Endothelial cell of umbilical vein (primary cell): ENCODE measurements around the gene KCNAB2. TPM values are rescaled to one million over a fixed set of nuclear protein-coding genes. Genes with fewer than 3 reads are reported as not detected.

Experiments used
- BruUV-seq: library from RNA; stranded (reverse); fragments of 400-500 nt; replicated peaks from 2 replicates; lab custom pipeline; 2021; lab: Mats Ljungman, UMichigan
- CTCF ChIA-PET: fragments of 300-600, 350-600 bp; sonication (Branson Sonifier 250); formaldehyde crosslinking; loops from one replicate; lab custom pipeline; 2021; ENCODE audit warnings: antibody characterized with exemption, inconsistent platforms; lab: Charles Lee
- POLR2A ChIA-PET: fragments of 300-600, 350-600 bp; sonication (Branson Sonifier 250); formaldehyde crosslinking; loops from one replicate; lab custom pipeline; 2021; ENCODE audit warnings: antibody characterized with exemption, inconsistent platforms; lab: Charles Lee
- DNase-seq: peaks from one replicate; pipeline ENCODE4 v3.0.0-alpha.2; 2011; ENCODE audit warnings: low read depth, low spot score
- FAIRE-seq: peaks from 2 replicates; lab custom pipeline; 2011; peaks lifted over from hg19 to GRCh38; lab: Jason Lieb, UNC
- H2AFZ ChIP-seq: 2 replicates; pipeline ENCODE4 v1.6.0; 2012; ENCODE audit warnings: low read depth, low read length, control low read depth, inconsistent platforms
- H3K27ac ChIP-seq: 2 replicates; pipeline ENCODE4 v1.5.1; 2011; ENCODE audit warnings: low read depth, mild to moderate bottlenecking, control low read depth, low read length, moderate library complexity; ENCODE audit not compliant: insufficient read depth
- H3K27me3 ChIP-seq, 2 experiments: 2 replicates each; pipeline versions ENCODE4 v1.6.0 to v1.6.1; 2011; ENCODE audit warnings: low read length in 2 of 2, mixed read lengths in 1 of 2; ENCODE audit not compliant: control insufficient read depth in 2 of 2, insufficient read depth in 2 of 2
- H3K36me3 ChIP-seq, 2 experiments: 2 replicates in 1 of 2; 3 replicates in 1 of 2; pipeline ENCODE4 v1.5.1; 2011; ENCODE audit warnings: low read length in 2 of 2, mild to moderate bottlenecking in 1 of 2, moderate library complexity in 1 of 2; ENCODE audit not compliant: control insufficient read depth in 2 of 2, insufficient read depth in 2 of 2; ENCODE audit errors: extremely low read depth in 1 of 2
- H3K4me1 ChIP-seq: 3 replicates; pipeline ENCODE4 v1.5.1; 2011; ENCODE audit warnings: mild to moderate bottlenecking, low read length; ENCODE audit not compliant: control insufficient read depth, insufficient read depth; ENCODE audit errors: extremely low read depth
- H3K4me2 ChIP-seq: 2 replicates; pipeline ENCODE4 v1.6.1; 2011; ENCODE audit warnings: low read length, control low read depth, mixed read lengths; ENCODE audit not compliant: insufficient read depth
- H3K4me3 ChIP-seq, 3 experiments: fragments of 200-600 bp in 1 of 3; sonication (generic), shearing (Covaris generic) in 1 of 3; replicated peaks in 1 of 3; 2 replicates each; pipeline ENCODE4 v1.5.1; 2011 to 2016; ENCODE audit warnings: control low read depth in 3 of 3, low read length in 3 of 3, mild to moderate bottlenecking in 2 of 3, inconsistent platforms in 1 of 3, low read depth in 1 of 3, moderate library complexity in 1 of 3; ENCODE audit not compliant: insufficient read depth in 1 of 3
- H3K79me2 ChIP-seq: 2 replicates; pipeline ENCODE4 v1.6.0; 2012; ENCODE audit warnings: low read length, inconsistent platforms; ENCODE audit not compliant: control insufficient read depth, insufficient read depth
- H3K9ac ChIP-seq: replicated peaks from 2 replicates; pipeline ENCODE3; 2011; ENCODE audit warnings: low read length, control low read depth; ENCODE audit not compliant: insufficient read depth; ENCODE audit errors: extremely low read depth
- H3K9me1 ChIP-seq: replicated peaks from 3 replicates; pipeline ENCODE4 v1.6.0; 2011; ENCODE audit warnings: mild to moderate bottlenecking, low read length; ENCODE audit not compliant: control insufficient read depth, insufficient read depth; ENCODE audit errors: extremely low read depth
- H3K9me3 ChIP-seq: replicated peaks from 2 replicates; pipeline ENCODE4 v1.5.1; 2012; ENCODE audit warnings: low read length, inconsistent platforms; ENCODE audit not compliant: control insufficient read depth, insufficient read depth
- H4K20me1 ChIP-seq: replicated peaks from 2 replicates; pipeline ENCODE3; 2011; ENCODE audit warnings: mild to moderate bottlenecking, low read length; ENCODE audit not compliant: control insufficient read depth, insufficient read depth; ENCODE audit errors: extremely low read depth
- EZH2 ChIP-seq: IDR thresholded peaks from 2 replicates; pipeline ENCODE4 v1.6.1; 2012; ENCODE audit warnings: borderline replicate concordance, low read depth, mild to moderate bottlenecking, moderate library complexity, low read length, inconsistent platforms; ENCODE audit not compliant: severe bottlenecking
- FOS ChIP-seq: IDR thresholded peaks from 2 replicates; pipeline ENCODE4 v1.6.1; 2011; ENCODE audit warnings: mild to moderate bottlenecking, low read length, moderate library complexity, borderline replicate concordance; ENCODE audit not compliant: insufficient read depth
- GATA2 ChIP-seq: IDR thresholded peaks from 2 replicates; pipeline ENCODE4 v1.7.0; 2011; ENCODE audit warnings: low read depth, mild to moderate bottlenecking, moderate library complexity, mixed read lengths, low read length; ENCODE audit not compliant: insufficient read length, insufficient read depth
- JUN ChIP-seq: IDR thresholded peaks from 2 replicates; pipeline ENCODE4 v1.6.1; 2011; ENCODE audit warnings: borderline replicate concordance, low read depth; ENCODE audit not compliant: insufficient read length, insufficient read depth
- MAX ChIP-seq: IDR thresholded peaks from 2 replicates; pipeline ENCODE4 v1.6.1; 2011; ENCODE audit not compliant: insufficient read depth, insufficient read length
- MYC ChIP-seq: IDR thresholded peaks from one replicate; pipeline ENCODE4 v1.6.1; 2011; ENCODE audit warnings: mild to moderate bottlenecking, low read depth, low read length
- POLR2A ChIP-seq: IDR thresholded peaks from 2 replicates; pipeline ENCODE4 v1.6.1; 2012; ENCODE audit warnings: low read depth, mild to moderate bottlenecking, control low read depth, low read length
- POLR2AphosphoS5 ChIP-seq: IDR thresholded peaks from 2 replicates; pipeline ENCODE4 v1.6.1; 2012; ENCODE audit warnings: low read depth, mild to moderate bottlenecking, control low read depth, low read length, moderate library complexity; ENCODE audit not compliant: insufficient read depth
- dilution Hi-C: fragments of 300-500 bp; cut with MboI; formaldehyde crosslinking; loops from one replicate; pipeline ENCODE4 v1.15.0; 2019; ENCODE audit warnings: low sequenced_read_pairs; ENCODE audit not compliant: extremely low pct_ligation_motif_present
- intact Hi-C: fragments of 100-400 bp; cut with micrococcal nuclease; formaldehyde crosslinking; loops from one replicate; pipeline ENCODE4 v1.10.0; 2022
- polyA plus RNA-seq, 4 experiments: library from polyadenylated mRNA; depleted of rRNA in 3 of 4; stranded (reverse) in 3 of 4; unstranded in 1 of 4; fragments of >200 nt; gene quantifications; 2 replicates each; pipeline versions ENCODE4 v1.2.1 to v1.2.3, GENCODE V29; 2011 to 2012; ENCODE audit warnings: missing spikeins in 1 of 4
- total RNA-seq: library from RNA; stranded (reverse); gene quantifications from 2 replicates; pipeline ENCODE4 v1.2.3, GENCODE V29; 2021
- TF ChIP-seq, protein P1 (sequence below), 2 donors: IDR thresholded peaks; 1 replicate in 1 of 2; 2 replicates in 1 of 2; pipeline ENCODE4 v1.5.1; 2011; ENCODE audit warnings: low read length in 2 of 2, mild to moderate bottlenecking in 2 of 2, moderate library complexity in 2 of 2, control low read depth in 1 of 2, inconsistent platforms in 1 of 2, low read depth in 1 of 2; ENCODE audit not compliant: insufficient read depth in 1 of 2; ENCODE audit errors: extremely low read depth in 1 of 2

The KCNAB2 gene
- total and polyA plus RNA-seq, 2 donors (not counting 3 experiments of a cell fraction or from before 2014, with no cell fraction given) = 2.4 to 3.8 TPM

DNA sequence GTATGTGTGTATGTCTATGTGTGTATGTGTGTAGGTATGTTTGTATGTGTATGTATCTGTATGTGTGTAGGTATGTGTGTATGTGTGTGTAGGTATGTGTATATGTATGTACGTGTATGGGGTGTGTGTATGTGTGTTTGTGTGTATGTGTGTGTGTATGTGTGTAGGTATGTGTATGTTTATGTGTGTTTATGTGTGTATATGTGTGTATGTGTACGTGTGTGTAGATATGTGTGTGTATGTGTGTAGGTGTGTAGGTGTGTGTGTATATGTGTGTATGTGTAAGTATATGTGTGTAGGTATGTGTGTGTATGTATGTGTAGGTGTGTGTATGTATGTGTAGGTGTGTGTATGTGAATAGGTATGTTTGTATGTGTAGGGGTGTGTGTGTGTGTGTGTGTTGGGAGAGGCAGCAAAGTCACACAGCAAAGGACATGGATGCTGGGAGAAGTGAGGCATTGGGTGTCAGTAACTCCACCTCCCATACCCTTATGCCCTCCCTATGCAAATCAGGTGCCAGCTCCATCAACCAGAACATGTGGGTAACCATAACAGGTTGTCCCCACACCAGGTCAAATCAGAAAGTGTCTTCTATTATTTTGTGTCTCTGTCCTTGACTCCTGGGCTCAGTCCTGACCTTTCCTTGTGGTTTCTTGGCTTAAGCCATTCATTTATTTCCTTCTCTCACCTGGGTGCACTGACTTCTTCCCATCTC, 15.0 kb upstream of the KCNAB2 start:
- dilution Hi-C loops = no loop called here
- Histone ChIP-seq H3K79me2 (no peaks in the 10 kb centered on the region), H4K20me1 (no peaks in the 10 kb centered on the region), H3K4me3 (no peak overlapping the region), H3K36me3 (no peaks in the 10 kb centered on the region), H2AFZ (no peak overlapping the region), H3K4me1 (no peaks in the 10 kb centered on the region), H3K27me3 (peaks cover 0 to 2% of the 10 kb centered on the region in 2 experiments), H3K4me2 (no peak overlapping the region), H3K9me1 (no peaks in the 10 kb centered on the region), H3K9me3 (no peaks in the 10 kb centered on the region), H3K9ac (no peak overlapping the region), H3K27ac (no peak overlapping the region)
- CTCF ChIA-PET = no interaction called here
- no TSS peak for BruUV-seq
- TF ChIP-seq POLR2AphosphoS5 (no peak), EZH2 (no peak)
- intact Hi-C loops = no loop called here
- POLR2A ChIA-PET = no interaction called here
- DNase-seq (no peak), FAIRE-seq (no peak)

DNA sequence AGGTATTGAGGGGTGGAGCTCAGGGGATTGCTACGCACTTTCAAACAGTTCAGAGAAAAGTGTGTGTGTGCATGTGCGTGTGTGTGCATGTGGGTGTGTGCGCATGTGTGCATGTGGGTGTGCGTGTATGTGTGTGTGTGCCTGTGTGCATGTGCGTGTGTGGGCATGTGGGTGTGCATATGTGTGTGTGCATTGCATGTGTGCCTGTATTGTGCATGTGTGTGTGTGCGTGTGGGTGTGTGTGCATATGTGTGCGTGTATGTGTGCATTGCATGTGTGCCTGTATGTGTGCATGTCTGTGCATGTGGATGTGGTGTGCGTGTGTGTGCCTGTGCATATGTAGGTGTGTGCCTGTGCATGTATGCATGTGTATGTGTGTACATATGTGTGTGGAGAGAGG, 12.6 kb upstream of the KCNAB2 start:
- dilution Hi-C loops (no loop called here), intact Hi-C loops (no loop called here)
- H3K9me1 ChIP-seq = no peaks in the 10 kb centered on the region
- BruUV-seq = no TSS peak
- DNase-seq (no peak), FAIRE-seq (no peak)
- TF ChIP-seq FOS (no peak), MAX (no peak), GATA2 (no peak), POLR2A (no peak), JUN (no peak), POLR2AphosphoS5 (no peak), EZH2 (no peak), MYC (no peak)
- TF ChIP-seq, protein P1, sequence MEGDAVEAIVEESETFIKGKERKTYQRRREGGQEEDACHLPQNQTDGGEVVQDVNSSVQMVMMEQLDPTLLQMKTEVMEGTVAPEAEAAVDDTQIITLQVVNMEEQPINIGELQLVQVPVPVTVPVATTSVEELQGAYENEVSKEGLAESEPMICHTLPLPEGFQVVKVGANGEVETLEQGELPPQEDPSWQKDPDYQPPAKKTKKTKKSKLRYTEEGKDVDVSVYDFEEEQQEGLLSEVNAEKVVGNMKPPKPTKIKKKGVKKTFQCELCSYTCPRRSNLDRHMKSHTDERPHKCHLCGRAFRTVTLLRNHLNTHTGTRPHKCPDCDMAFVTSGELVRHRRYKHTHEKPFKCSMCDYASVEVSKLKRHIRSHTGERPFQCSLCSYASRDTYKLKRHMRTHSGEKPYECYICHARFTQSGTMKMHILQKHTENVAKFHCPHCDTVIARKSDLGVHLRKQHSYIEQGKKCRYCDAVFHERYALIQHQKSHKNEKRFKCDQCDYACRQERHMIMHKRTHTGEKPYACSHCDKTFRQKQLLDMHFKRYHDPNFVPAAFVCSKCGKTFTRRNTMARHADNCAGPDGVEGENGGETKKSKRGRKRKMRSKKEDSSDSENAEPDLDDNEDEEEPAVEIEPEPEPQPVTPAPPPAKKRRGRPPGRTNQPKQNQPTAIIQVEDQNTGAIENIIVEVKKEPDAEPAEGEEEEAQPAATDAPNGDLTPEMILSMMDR (IDR thresholded peaks at IDR 0.05; ENCODE audit: extremely low read depth in 1 of 2, insufficient read depth in 1 of 2, low read depth in 1 of 2, low read length in 2 of 2) = no peak
- H3K27ac ChIP-seq = no peak overlapping the region
- CTCF ChIA-PET = interaction anchor here (1.7 to 2.3 kb wide), 4 partner anchors 13 to 52 kb away, joined by 4 to 12 read pairs (median 6); no protein-coding TSS in a partner anchor
- no peaks in the 10 kb centered on the region for H3K79me2 ChIP-seq
- H3K27me3 ChIP-seq = peaks cover 0 to 2% of the 10 kb centered on the region in 2 experiments
- no peak overlapping the region for H3K9ac ChIP-seq
- POLR2A ChIA-PET = no interaction called here
- no peak overlapping the region for H2AFZ ChIP-seq
- no peaks in the 10 kb centered on the region for H4K20me1 ChIP-seq
- no peaks in the 10 kb centered on the region for H3K36me3 ChIP-seq
- no peaks in the 10 kb centered on the region for H3K9me3 ChIP-seq
- H3K4me3 ChIP-seq = no peak overlapping the region
- H3K4me2 ChIP-seq = no peak overlapping the region
- H3K4me1 ChIP-seq = no peaks in the 10 kb centered on the region
